CD4-positive, alpha-beta T cell (primary cell): Measurements from ENCODE around the gene RBCK1. TPM values are rescaled to one million over a fixed set of nuclear protein-coding genes. Genes with fewer than 3 reads are reported as not detected.

Experiments used
- ATAC-seq: fragments of 200-7000 bp; cut with Tn5 transposase; one replicate; pipeline ENCODE4 v1.10.0; 2022; ENCODE audit warnings: mild to moderate bottlenecking; ENCODE audit not compliant: poor library complexity
- CTCF ChIA-PET: fragments of 350-600 bp; sonication (Branson Sonifier 250); formaldehyde crosslinking; loops from one replicate; lab custom pipeline; 2021; ENCODE audit warnings: antibody characterized with exemption, inconsistent platforms; lab: Charles Lee
- POLR2A ChIA-PET: fragments of 350-600 bp; sonication (Branson Sonifier 250); formaldehyde crosslinking; loops from one replicate; lab custom pipeline; 2021; ENCODE audit warnings: antibody characterized with exemption, inconsistent platforms; lab: Charles Lee
- DNase-seq, 14 experiments: peaks; one replicate each; pipeline ENCODE4 v3.0.0-alpha.2; 2013 to 2020; ENCODE audit warnings: mixed read lengths in 2 of 14
- H3K27ac ChIP-seq, 2 donors: one replicate each; pipeline versions ENCODE4 v1.5.1 to v1.7.0; 2013; ENCODE audit warnings: low read length in 2 of 2, low read depth in 1 of 2, mild to moderate bottlenecking in 1 of 2
- H3K27me3 ChIP-seq, 2 experiments: 1 replicate in 1 of 2; 2 replicates in 1 of 2; pipeline versions ENCODE4 v1.6.1 to v1.7.0; 2013; ENCODE audit warnings: low read length in 2 of 2, control low read depth in 1 of 2, mild to moderate bottlenecking in 1 of 2, moderate library complexity in 1 of 2; ENCODE audit not compliant: insufficient read depth in 2 of 2, control insufficient read depth in 1 of 2
- H3K36me3 ChIP-seq: one replicate; pipeline ENCODE4 v1.6.1; 2013; ENCODE audit warnings: low read length, control low read depth; ENCODE audit not compliant: insufficient read depth
- H3K4me1 ChIP-seq: one replicate; pipeline ENCODE4 v1.6.1; 2013; ENCODE audit warnings: low read length, control low read depth; ENCODE audit not compliant: insufficient read depth
- H3K4me3 ChIP-seq: one replicate; pipeline ENCODE4 v1.5.1; 2013; ENCODE audit warnings: mild to moderate bottlenecking, low read length, moderate library complexity
- H3K9me3 ChIP-seq, 2 experiments: 1 replicate in 1 of 2; 2 replicates in 1 of 2; pipeline versions ENCODE4 v1.6.1 to v1.7.0; 2013; ENCODE audit warnings: low read length in 2 of 2, mild to moderate bottlenecking in 2 of 2, control low read depth in 1 of 2, moderate library complexity in 1 of 2; ENCODE audit not compliant: control insufficient read depth in 1 of 2, insufficient read depth in 1 of 2
- H3K27ac Mint-ChIP-seq: one replicate; pipeline ENCODE4 v1.8.0; 2020; ENCODE audit warnings: mixed read lengths
- H3K27me3 Mint-ChIP-seq: one replicate; pipeline ENCODE4 v1.8.0; 2021; ENCODE audit warnings: mixed read lengths
- H3K36me3 Mint-ChIP-seq: one replicate; pipeline ENCODE4 v1.8.0; 2021; ENCODE audit warnings: low read depth, mixed read lengths
- H3K4me1 Mint-ChIP-seq: one replicate; pipeline ENCODE4 v1.8.0; 2021; ENCODE audit warnings: low read depth, mixed read lengths
- H3K4me3 Mint-ChIP-seq: one replicate; pipeline ENCODE4 v1.8.0; 2020; ENCODE audit warnings: mild to moderate bottlenecking, mixed read lengths
- H3K9me3 Mint-ChIP-seq: one replicate; pipeline ENCODE4 v1.8.0; 2020; ENCODE audit warnings: mixed read lengths
- intact Hi-C, 2 experiments: fragments of 100-400 bp; cut with DNase I in 1 of 2; cut with micrococcal nuclease in 1 of 2; formaldehyde crosslinking; loops; one replicate each; pipeline versions ENCODE4 v1.15.1 to v1.9.0; 2023 to 2025; cut with DNase I, micrococcal nuclease
- total RNA-seq, 174 experiments: library from RNA in 2 of 174; stranded (reverse) in 2 of 174; gene quantifications; one replicate each; pipeline ENCODE4 v1.2.3 and lab custom pipeline; 2021 to 2026
- TF ChIP-seq, protein P1 (sequence below): fragments of 200-600 bp; IDR thresholded peaks from one replicate; pipeline ENCODE4 v1.8.0; 2022; ENCODE audit warnings: antibody characterized with exemption, mild to moderate bottlenecking

The RBCK1 gene
- total RNA-seq, 2 experiments from 2014 or later = 53.3 to 57.3 TPM

DNA sequence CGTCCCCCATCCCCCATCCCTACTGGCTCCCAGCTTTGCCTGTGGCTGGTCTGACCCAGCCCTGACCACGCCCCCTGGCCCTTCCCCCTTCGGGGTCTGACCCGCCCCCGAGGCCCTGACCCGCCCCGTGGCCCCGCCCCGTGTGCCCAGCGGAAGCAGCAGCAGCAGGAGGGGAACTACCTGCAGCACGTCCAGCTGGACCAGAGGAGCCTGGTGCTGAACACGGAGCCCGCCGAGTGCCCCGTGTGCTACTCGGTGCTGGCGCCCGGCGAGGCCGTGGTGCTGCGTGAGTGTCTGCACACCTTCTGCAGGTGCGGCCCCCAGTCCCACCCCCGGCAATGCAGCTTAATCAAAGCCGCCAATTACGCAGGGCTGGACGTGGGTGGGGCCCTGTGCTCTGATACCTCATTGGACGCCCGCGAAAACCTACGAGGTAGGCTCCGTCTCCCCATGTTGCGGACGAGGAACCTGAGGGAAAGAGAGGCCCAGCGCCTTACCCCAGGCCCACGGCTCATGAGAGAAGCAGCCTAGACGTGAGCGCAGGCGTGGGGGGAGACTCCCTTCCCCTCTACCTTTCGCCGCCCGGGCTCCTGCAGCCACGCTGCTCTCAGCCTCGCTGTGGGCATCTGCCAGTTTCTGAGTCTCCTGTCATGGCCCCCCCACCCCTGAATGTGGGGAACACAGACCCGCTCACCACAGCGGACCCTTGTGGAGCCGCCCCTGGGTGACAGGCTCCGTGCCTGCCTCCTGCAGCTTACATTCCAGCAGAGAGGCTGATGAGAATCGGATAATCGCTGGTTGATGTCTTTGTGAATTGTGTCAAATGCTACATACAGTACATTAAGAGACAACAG, 12.8 kb downstream of the RBCK1 start:
- H3K36me3 Mint-ChIP-seq = peaks cover 76% of the 10 kb centered on the region
- H3K9me3 Mint-ChIP-seq = no peaks in the 10 kb centered on the region
- ATAC-seq (no peak), DNase-seq (no peak)
- Histone ChIP-seq H3K4me1 (no peaks in the 10 kb centered on the region), H3K4me3 (no peak overlapping the region), H3K36me3 (peaks cover 74% of the 10 kb centered on the region), H3K9me3 (no peaks in the 10 kb centered on the region), H3K27ac (no peak overlapping the region), H3K27me3 (no peaks in the 10 kb centered on the region)
- POLR2A ChIA-PET = no interaction called here
- no peak overlapping the region for H3K4me3 Mint-ChIP-seq
- CTCF ChIA-PET = no interaction called here
- no peaks in the 10 kb centered on the region for H3K27me3 Mint-ChIP-seq
- TF ChIP-seq, protein P1, sequence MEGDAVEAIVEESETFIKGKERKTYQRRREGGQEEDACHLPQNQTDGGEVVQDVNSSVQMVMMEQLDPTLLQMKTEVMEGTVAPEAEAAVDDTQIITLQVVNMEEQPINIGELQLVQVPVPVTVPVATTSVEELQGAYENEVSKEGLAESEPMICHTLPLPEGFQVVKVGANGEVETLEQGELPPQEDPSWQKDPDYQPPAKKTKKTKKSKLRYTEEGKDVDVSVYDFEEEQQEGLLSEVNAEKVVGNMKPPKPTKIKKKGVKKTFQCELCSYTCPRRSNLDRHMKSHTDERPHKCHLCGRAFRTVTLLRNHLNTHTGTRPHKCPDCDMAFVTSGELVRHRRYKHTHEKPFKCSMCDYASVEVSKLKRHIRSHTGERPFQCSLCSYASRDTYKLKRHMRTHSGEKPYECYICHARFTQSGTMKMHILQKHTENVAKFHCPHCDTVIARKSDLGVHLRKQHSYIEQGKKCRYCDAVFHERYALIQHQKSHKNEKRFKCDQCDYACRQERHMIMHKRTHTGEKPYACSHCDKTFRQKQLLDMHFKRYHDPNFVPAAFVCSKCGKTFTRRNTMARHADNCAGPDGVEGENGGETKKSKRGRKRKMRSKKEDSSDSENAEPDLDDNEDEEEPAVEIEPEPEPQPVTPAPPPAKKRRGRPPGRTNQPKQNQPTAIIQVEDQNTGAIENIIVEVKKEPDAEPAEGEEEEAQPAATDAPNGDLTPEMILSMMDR = no peak
- intact Hi-C loops = no loop called here
- peak overlapping the region; percentile 45 for H3K27ac Mint-ChIP-seq
- H3K4me1 Mint-ChIP-seq = peaks cover 14% of the 10 kb centered on the region

DNA sequence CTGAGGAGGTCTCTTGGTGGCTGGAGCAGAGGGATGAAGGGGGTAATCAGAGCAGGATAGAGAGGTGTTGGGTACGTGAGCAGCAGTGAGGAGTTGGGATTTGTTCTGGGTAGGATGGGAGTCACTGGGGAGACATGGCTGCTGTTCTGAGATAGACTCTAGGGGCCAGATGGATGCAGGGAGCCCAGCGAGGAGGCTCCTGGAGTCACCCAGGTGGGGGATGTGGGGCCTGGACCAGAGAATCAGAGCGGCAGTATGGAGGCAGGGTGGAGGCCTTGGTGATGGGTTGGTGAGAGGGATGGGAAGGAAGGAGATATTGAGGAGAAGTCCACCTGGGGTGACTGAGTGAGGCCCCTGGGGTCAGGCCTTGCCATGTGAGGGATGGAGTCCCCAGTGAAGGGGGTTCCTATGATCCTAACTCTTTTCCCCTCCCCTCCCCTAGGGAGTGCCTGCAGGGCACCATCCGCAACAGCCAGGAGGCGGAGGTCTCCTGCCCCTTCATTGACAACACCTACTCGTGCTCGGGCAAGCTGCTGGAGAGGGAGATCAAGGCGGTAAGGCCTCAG, 13.7 kb downstream of the RBCK1 start:
- Mint-ChIP-seq H3K36me3 (peaks cover 74% of the 10 kb centered on the region), H3K4me3 (no peak overlapping the region), H3K9me3 (no peaks in the 10 kb centered on the region), H3K27me3 (no peaks in the 10 kb centered on the region), H3K4me1 (peaks cover 10% of the 10 kb centered on the region), H3K27ac (peak overlapping the region; percentile 45)
- ChIA-PET CTCF (interaction anchor here (0.5 kb wide), 1 partner anchor 90 kb away, joined by 3 read pairs; no protein-coding TSS in a partner anchor), POLR2A (interaction anchor here (1.1 kb wide), 1 partner anchor 17 kb away, joined by 3 read pairs; no protein-coding TSS in a partner anchor)
- intact Hi-C loops = no loop called here
- Histone ChIP-seq H3K36me3 (peaks cover 68% of the 10 kb centered on the region), H3K4me1 (no peaks in the 10 kb centered on the region), H3K27me3 (no peaks in the 10 kb centered on the region), H3K9me3 (no peaks in the 10 kb centered on the region), H3K27ac (no peak overlapping the region), H3K4me3 (no peak overlapping the region)
- TF ChIP-seq, protein P1 = no peak
- ATAC-seq = no peak
- no peak for DNase-seq

DNA sequence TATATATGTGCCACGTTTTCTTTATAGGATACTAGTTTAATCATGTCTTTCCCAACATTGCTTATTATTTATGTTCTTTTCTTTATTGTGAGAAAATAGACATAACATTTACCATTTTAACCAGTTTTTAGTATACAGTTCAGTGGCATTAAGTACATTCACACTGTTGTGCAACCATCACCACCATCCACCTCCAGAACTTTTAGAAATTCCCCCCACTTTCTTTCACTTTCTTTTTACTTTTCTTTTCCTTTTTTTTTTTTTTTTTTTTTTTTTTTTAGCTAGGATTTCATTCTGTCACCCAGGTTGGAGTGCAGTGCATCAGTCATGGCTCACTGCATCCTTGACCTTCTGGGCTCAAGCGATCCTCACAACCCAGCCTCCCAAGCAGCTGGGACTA, 18.5 kb downstream of the RBCK1 start:
- Histone ChIP-seq H3K9me3 (no peaks in the 10 kb centered on the region), H3K4me1 (no peaks in the 10 kb centered on the region), H3K4me3 (no peak overlapping the region), H3K27ac (no peak overlapping the region), H3K27me3 (no peaks in the 10 kb centered on the region), H3K36me3 (peaks cover 66% of the 10 kb centered on the region)
- no peak for DNase-seq
- ChIA-PET CTCF (interaction anchor here (0.5 to 0.6 kb wide), 2 partner anchors 37 to 52 kb away, joined by 3 read pairs; no protein-coding TSS in a partner anchor), POLR2A (interaction anchor here (1.8 kb wide), 1 partner anchor 12 kb away, joined by 5 read pairs; no protein-coding TSS in a partner anchor)
- Mint-ChIP-seq H3K36me3 (peaks cover 71% of the 10 kb centered on the region), H3K4me3 (no peak overlapping the region), H3K27ac (no peak overlapping the region), H3K4me1 (peaks cover 9% of the 10 kb centered on the region), H3K27me3 (no peaks in the 10 kb centered on the region), H3K9me3 (no peaks in the 10 kb centered on the region)
- no peak for ATAC-seq
- intact Hi-C loops = no loop called here
- TF ChIP-seq, protein P1 = no peak
